Tibial nerve (tissue), 4 donors: ENCODE data around the gene TMC2.

ENCODE experiments used
- CTCF ChIP-seq, 5 experiments: fragments of 200-600 bp in 3 of 5; fragments of 450-650 bp in 2 of 5; sonication (generic) in 3 of 5; IDR thresholded peaks; one replicate each; pipeline ENCODE4 v1.5.1; 2016 to 2019; ENCODE audit warnings: antibody characterized with exemption in 5 of 5, mild to moderate bottlenecking in 3 of 5, moderate library complexity in 2 of 5
- EP300 ChIP-seq, 2 donors: sonication (generic); formaldehyde crosslinking; IDR thresholded peaks; one replicate each; pipeline ENCODE4 v1.6.1; 2017; ENCODE audit warnings: antibody characterized with exemption in 2 of 2, mild to moderate bottlenecking in 1 of 2
- POLR2A ChIP-seq, 2 donors: fragments of 450-650 bp; IDR thresholded peaks; one replicate each; pipeline ENCODE4 v1.6.1; 2017; ENCODE audit warnings: antibody characterized with exemption in 2 of 2, mild to moderate bottlenecking in 2 of 2, moderate library complexity in 2 of 2

GRCh38 chr20:2659547-2659946, 123.2 kb downstream of the TMC2 start:
- TF ChIP-seq CTCF (IDR thresholded peaks at IDR 0.05) (no peak), POLR2A (IDR thresholded peaks at IDR 0.05) (no peak), EP300 (IDR thresholded peaks at IDR 0.05) (no peak)
